ENCODE results near the gene CNIH3. TPM values are rescaled to one million over a fixed set of nuclear protein-coding genes. Genes with fewer than 3 reads are reported as not detected.

Gene CNIH3
- total and polyA plus RNA-seq, 8 donors = 2.0 to 10.5 (median 3.6) TPM

- no peaks in the 10 kb centered on the region for H3K36me3 ChIP-seq
- peak in 1 of 4 donors; percentile 11 for ATAC-seq
- intact Hi-C loops (cut with DNase I) = no loop called here
- H3K9me3 ChIP-seq = no peaks in the 10 kb centered on the region
- no peak overlapping the region for H3K4me3 ChIP-seq
- DNase-seq = no peak
- FAIRE-seq = no peak
- H3K27ac ChIP-seq = no peak overlapping the region
- no peaks in the 10 kb centered on the region for H3K27me3 ChIP-seq
- WGBS, 2 donors = 91 to 92% methylated on average over 14 of the region's 14 CpGs
- H3K4me1 ChIP-seq = no peaks in the 10 kb centered on the region
- no peak for TF ChIP-seq CTCF (IDR thresholded peaks at IDR 0.05)
Measured at GRCh38 chr1:224696891-224697765, 81.0 kb downstream of the CNIH3 start.

GRCh38 chr1:224698015-224698451 lies 81.9 kb downstream of the CNIH3 start:
- no peak for DNase-seq
- 87 to 91% methylated on average over 4 of the region's 4 CpGs for WGBS, 2 donors
- intact Hi-C loops (cut with DNase I) = no loop called here
- Histone ChIP-seq H3K36me3 (no peaks in the 10 kb centered on the region), H3K27me3 (no peaks in the 10 kb centered on the region), H3K4me3 (no peak overlapping the region), H3K4me1 (no peaks in the 10 kb centered on the region), H3K9me3 (no peaks in the 10 kb centered on the region), H3K27ac (no peak overlapping the region)
- no peak for ATAC-seq
- no peak for TF ChIP-seq CTCF (IDR thresholded peaks at IDR 0.05)
- FAIRE-seq = no peak

GRCh38 chr1:224700918-224701531 lies 84.9 kb downstream of the CNIH3 start:
- peak in 1 of 4 donors; percentile 7 for TF ChIP-seq CTCF (IDR thresholded peaks at IDR 0.05)
- no peaks in the 10 kb centered on the region for H3K9me3 ChIP-seq
- FAIRE-seq (no peak), ATAC-seq (no peak), DNase-seq (no peak)
- intact Hi-C loops (cut with DNase I) = no loop called here
- 83 to 88% methylated on average over 4 of the region's 4 CpGs for WGBS, 2 donors
- no peaks in the 10 kb centered on the region for H3K4me1 ChIP-seq
- H3K27ac ChIP-seq = no peak overlapping the region
- H3K36me3 ChIP-seq = no peaks in the 10 kb centered on the region
- H3K27me3 ChIP-seq = no peaks in the 10 kb centered on the region
- no peak overlapping the region for H3K4me3 ChIP-seq

GRCh38 chr1:224703702-224704101 lies 87.6 kb downstream of the CNIH3 start:
- Histone ChIP-seq H3K4me3 (no peak overlapping the region), H3K36me3 (no peaks in the 10 kb centered on the region), H3K4me1 (no peaks in the 10 kb centered on the region), H3K9me3 (no peaks in the 10 kb centered on the region), H3K27ac (no peak overlapping the region), H3K27me3 (no peaks in the 10 kb centered on the region)
- DNase-seq = no peak
- no peak for ATAC-seq
- 78 to 82% methylated on average over 7 of the region's 7 CpGs for whole genome bisulfite sequencing, 2 donors
- FAIRE-seq = no peak
- TF ChIP-seq CTCF (IDR thresholded peaks at IDR 0.05) = no peak
- intact Hi-C loops (cut with DNase I) = no loop called here
